SKM-1 (cell line): Measurements from ENCODE around the gene FKBP1A.
"Not testable (repeated sequence)": the region's sequence is repeated elsewhere in the genome, so short reads cannot be mapped to it uniquely, and the experiment has no call there.

Experiments used
- DNase-seq: peaks from one replicate; lab custom pipeline; 2025; ENCODE audit not compliant: unreplicated experiment; lab: John Stamatoyannopoulos, UW

The FKBP1A gene

GRCh38 chr20:1417790-1418189, 24.9 kb upstream of the FKBP1A start:
- DNase-seq, result no peak

- DNase-seq, result no peak
These were observed 24.4 kb upstream of the FKBP1A start for GRCh38 chr20:1417273-1417672.

- DNase-seq, result no peak
These were observed 23.0 kb upstream of the FKBP1A start for GRCh38 chr20:1415667-1416468.

DNA sequence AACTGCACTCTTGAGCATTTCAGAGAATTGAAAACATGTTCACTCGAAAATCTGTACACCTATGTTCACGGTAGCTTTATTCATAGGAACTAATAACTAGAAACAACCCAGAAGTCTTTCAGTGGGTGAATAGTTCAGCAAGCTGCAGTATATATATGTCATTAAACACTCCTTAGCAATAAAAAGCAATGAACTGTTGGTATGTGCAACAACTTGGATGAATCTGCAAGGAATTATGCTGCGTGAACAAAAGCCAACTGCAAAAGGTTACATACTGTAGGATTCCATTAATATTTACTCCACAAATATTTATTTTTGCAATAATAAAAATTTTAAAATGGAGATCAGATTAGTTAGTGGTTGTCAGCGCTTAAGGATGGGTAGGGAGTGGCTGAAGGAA, 22.1 kb upstream of the FKBP1A start:
- no peak for DNase-seq

- DNase-seq, result no peak
These were observed 12.9 kb upstream of the FKBP1A start for GRCh38 chr20:1405801-1406200.

- no peak for DNase-seq
These were observed 10.8 kb upstream of the FKBP1A start for GRCh38 chr20:1403624-1404023.

DNA sequence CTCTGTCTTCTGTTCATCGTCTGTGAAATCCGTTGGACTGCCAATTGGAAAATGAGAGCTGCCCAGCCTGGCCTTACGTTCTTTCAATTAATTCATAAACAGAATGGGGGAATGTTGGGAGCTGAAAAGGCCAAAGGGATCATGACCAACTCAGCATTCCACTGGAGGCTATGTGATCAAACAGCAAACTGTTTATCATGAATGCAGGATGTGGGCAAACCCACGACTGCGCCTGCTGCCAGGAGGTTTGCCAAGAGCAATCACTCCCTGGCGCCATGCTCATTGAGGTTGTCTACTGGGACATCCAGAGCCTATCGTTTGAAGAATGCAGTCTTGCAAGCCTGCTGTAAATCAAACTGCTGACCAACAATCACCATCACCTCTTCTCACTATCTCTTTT, 9.3 kb upstream of the FKBP1A start:
- DNase-seq, result no peak

DNA sequence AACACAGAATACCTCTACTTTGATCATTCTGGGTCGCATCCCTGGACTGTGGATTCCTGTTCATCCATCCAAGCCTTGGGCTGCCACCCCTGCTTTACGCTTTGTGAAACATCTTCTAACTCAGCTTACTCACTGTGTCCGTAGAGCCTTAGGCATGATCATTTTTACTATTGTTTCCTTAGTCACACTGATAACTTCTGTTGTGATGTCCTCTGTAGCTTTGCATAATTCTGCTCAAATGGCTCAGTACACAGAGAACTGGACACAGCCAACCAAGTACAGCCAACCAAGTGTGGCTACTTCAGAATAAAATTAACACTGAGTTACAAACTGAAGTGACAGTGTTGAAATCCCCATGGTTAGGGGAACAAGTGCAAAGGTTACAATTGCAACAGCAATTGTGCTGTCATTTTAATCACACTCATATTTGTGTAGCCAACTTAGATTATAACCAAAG, 8.6 kb upstream of the FKBP1A start:
- no peak for DNase-seq

DNA sequence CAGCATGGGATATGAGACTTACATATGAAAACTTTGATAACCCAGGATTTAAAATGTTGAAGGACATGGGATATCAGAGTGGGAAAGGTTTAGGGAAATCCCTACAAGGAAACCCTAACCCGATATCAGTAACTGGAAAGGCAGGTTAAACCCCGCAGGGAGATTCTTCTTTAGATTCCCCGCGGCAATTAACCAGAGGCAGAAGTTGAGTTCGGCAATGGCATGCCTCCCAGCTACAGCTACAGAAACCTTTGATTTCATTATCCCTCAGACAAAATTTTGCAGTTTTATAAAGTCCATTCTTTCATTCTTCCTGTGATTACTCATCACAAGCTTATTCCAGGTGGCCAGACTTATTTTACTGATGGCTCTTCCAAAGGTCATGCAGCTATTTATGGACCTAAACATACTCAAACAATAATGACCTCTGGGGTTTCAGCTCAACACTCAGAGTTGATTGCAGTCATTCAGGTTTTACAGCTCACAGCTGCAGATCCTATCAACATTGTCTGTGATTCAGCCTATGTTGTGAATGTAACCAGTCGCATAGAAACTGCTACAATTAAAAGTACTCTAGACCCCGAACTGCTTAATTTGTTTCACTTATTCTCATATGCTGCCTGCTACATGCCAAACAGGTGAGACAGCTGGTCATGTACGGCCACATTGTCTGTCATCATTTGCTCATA, 7.0 kb upstream of the FKBP1A start:
- not testable (repeated sequence) for DNase-seq

DNA sequence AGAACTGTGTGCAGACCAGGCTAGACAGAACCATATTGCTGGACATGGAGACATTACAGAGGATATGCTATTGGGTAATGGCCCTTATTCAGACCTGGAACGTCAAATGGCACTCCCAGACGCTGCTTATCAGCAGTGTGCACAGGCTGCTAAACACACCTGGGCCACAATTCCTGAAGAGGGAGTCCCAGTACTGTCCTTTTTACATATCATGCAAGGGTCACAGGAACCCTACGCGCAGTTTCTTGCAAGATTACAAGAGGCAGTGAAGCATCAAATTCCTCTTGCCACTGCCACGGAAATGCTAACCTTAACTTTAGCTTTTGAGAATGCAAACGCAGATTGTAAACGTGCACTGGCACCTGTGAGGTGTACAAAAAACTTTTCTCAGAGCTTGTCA, 5.3 kb upstream of the FKBP1A start:
- not testable (repeated sequence) for DNase-seq

DNA sequence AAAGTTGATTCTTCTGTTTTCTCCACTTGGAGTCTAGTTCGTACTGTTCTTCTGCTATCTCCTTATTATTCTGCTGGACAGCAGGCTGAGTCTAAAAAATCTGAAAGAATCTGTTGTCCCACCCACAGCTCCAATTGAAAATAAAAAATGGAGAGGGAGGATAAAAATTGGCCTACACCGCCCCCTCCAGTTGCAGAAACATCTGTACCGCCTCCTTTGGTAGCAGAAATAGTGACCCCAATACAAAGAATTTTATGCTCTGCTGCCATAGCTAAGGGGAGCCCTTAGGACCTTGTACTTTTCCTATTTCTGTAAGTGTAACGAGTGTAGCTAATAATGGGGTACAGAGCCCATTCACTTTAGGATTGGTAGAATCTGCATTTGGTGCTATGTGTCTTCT, 4.9 kb upstream of the FKBP1A start:
- no peak for DNase-seq

GRCh38 chr20:1396702-1397101, 3.8 kb upstream of the FKBP1A start:
- DNase-seq, result no peak

GRCh38 chr20:1396264-1396663, 3.4 kb upstream of the FKBP1A start:
- no peak for DNase-seq

GRCh38 chr20:1394686-1395085, 1.8 kb upstream of the FKBP1A start:
- no peak for DNase-seq

DNA sequence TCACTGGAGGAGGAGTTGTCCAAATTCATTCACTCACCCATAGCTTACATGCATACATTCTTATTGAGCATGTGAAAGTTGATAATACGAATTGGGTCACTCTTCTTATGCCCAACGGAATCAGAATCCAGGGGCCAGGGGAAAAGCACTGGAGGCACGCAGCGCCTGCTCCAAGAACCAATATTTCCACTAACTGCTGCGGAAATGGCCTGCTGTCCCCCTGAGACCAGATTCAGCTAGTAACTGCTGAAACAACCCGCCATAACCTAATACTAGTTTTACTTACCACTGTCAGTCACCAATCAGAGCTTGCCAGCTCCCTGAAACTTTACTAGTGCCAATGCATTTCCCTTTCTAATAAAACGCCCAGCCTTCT, 641 bp upstream of the FKBP1A start:
- DNase-seq, result no peak

GRCh38 chr20:1392443-1392692, 486 bp downstream of the FKBP1A start:
- DNase-seq, result no peak

DNA sequence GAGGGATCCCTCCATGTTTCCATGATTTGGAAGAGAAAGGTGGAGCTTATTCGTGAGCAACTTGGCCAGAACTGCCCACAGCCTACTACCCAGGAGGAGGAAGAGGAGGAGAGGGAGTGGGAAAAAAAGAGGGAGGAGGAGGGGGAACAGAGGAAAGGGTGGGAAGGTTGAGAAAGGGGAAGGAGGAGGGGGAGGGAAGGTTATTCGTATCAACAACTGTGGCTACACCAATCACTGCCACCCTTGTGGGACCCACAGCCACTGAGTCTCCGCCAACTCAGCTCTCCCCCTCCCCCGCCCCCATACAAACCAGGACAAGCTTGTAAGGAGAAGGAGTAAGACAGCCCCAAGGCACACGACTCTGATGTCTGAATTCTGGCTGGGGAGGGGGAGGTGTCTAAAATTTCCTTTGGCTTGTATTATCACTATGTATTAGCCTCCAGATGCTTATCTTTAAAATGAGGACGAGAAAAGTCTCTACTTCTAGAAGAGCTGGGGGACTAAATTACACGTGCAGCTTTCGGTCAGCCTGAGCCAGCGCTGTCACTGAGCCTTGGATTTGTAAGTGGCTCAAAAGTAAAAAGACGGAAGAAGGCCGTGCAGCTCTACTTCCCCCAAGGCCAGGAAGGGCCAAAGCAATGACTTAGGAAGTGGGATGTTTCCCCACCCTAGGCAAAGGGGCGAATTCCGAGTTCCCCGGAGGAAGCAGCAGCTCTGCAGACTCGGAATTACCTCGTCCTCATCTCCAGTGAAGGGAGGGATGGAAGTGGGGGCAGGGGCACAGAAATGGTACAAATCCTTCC, 1.0 kb downstream of the FKBP1A start:
- DNase-seq, result no peak

DNA sequence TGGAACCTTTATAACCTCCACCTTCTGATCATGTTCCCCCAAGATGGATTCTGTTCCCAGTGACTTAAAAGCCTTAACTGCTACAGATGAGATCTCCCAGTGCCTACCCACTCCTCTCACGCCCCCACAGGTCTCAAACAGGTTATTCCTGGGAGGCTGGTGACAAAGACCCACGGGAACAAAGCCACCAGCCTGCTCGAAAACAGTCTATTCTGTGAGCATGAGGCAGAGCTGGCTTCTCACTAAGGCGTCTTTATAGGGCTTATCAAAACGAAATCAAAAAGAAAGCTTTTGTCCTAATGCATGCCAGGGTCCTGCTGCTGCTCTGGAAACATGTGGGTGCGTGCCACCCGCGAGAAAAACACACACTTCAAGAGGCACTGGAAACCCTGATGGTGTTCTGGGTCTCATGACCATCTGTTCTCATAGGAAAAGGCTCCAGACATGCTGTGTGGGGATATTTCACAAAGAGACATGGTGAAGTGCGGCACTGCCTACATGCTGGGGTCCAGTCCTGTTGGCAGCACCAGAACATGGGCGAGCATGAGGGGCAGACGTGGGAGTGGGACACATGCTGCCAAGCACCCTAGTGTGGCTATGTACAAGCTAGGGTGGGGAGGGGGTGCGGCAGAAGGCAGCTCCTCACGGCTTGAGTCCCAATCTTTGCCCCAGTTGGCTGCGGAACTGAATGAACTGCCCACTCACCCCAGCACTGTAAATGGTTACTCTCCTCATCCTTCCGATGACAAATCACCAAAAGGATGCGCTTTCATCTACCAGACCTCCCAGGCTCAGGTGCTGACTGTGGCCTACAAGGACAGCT, 2.1 kb downstream of the FKBP1A start:
- no peak for DNase-seq

- no peak for DNase-seq
These were observed 2.9 kb downstream of the FKBP1A start for GRCh38 chr20:1389703-1390580.

DNA sequence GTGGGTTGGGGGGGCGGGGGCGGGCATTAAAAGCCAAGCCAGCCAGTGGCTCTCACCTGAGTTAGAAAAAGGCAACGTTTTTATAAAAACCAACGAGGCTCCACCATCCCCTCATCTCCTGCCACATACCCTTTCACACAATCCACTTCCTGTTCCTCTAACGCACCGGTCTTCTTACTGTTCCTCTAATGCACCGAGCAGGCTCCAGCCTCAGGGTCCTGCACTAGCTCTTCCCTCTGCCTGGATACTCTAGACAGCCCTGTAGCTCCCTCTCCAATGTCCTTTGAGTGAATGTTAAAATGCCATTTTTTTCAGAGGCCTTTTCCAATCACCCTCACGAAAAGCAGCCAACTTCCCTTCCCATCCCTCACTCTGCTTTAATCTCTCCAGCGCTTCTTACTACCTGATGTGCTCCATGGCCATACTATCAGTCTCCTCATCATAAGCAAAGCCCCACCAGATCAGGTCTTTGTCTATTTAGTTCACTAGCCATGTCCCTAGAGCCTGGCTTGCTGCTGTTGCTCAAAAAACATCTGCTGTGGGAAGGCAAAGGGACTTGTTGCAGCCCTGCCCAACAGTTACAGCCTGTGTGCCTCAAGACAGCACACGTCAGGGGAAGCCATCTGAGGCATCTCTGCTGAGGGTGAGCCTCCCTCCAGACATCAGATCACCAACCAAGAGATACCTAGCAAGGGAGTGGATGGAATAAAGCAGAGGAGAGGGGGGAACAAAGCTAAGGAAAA, 3.9 kb downstream of the FKBP1A start:
- no peak for DNase-seq
